Rectal smooth muscle tissue (tissue), 1 donor: ENCODE measurements around the gene RACK1.

ENCODE experiments used
- H3K27ac ChIP-seq: one replicate; pipeline ENCODE4 v1.7.0; 2013; ENCODE audit warnings: low read depth, low read length, inconsistent platforms
- H3K27me3 ChIP-seq: one replicate; pipeline ENCODE4 v1.7.0; 2013; ENCODE audit warnings: low read length; ENCODE audit not compliant: control insufficient read depth, insufficient read depth
- H3K36me3 ChIP-seq: one replicate; pipeline ENCODE4 v1.7.0; 2013; ENCODE audit warnings: low read length; ENCODE audit not compliant: control insufficient read depth, insufficient read depth
- H3K4me1 ChIP-seq: one replicate; pipeline ENCODE4 v1.7.0; 2013; ENCODE audit warnings: low read length; ENCODE audit not compliant: control insufficient read depth, insufficient read depth
- H3K4me3 ChIP-seq: one replicate; pipeline ENCODE4 v1.7.0; 2013; ENCODE audit warnings: low read length
- H3K9ac ChIP-seq: one replicate; pipeline ENCODE4 v1.7.0; 2013; ENCODE audit warnings: low read length

RACK1 gene

DNA sequence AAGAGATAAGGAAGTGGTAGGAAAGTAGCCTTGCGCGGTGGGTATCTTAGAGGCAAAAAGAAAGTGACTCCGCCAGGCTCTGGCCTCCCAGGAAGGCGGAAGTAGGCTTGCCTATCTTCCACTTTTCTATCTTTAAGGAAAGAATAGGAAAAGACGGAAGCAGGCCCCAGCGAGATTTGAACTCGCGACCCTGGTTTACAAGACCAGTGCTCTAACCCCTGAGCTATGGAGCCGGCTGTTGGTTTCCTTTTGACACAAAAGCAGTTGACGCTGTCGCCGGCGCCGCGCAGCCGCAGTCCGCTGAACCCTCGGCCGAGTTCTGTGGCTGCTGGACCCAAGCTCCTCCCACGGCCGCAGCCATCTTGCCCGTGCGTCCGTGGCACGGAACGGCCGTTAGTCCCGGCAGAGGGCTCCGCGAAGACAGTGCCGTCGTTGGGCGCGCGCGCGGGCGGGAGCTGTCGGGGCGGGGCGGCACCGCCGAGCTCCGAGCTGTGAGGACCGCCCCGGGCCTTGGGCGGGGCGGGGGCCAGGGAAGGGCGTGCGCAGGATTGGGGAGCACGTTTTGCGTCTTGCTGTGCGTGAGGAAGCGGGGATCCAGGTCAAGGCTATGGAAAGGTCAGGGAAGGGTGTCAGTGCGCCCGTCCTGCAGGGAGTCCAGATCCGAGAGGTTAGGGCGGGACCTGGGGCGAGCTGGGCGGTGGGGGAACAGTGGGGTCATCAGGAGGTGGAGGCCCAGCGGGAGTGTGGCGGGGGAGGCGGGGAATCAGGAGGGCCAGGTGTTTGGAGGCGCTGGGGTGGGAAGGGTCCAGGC is 52.0 kb downstream of the RACK1 start:
- no peaks in the 10 kb centered on the region for H3K27me3 ChIP-seq
- peaks cover 5% of the 10 kb centered on the region for H3K4me1 ChIP-seq

DNA sequence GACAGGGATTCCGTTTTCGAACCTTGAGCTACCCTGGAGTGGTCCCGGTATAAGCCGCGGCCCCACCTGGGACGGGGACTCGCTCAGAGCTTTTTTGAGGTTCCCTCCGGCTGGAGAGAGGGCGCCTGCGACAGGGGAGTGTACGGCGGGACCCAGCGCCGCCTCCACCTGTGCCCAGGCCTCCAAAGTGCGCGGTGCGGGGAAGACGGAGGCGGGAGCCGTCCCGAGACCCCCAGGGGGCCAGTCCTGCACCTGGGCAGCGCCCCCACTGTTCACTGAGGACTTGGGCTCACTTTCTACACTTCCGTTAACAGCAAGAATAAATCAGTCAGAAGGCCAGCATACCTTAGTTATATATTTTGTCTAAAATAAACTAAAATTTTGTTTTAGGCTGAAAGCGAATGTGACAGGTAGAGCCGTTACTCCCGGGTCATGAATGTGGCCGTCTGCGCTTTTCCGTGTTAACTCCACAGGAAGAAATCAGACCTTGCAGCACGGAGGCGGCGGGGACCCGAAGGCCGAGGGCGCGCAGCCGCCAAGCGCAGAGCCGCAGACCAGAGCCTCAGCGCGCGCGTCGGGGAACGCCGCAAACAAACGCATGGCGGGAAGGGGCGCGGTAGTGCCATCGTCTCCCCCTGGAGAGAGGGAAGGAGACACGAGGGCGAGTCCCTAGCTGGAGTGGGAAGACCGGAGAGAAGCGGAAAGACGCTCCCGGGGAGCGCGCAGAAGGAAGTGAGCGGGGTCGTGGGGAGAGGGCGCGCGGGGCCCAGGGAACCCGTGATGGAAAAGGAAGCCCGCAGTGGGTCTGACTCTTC is 52.8 kb downstream of the RACK1 start:
- H3K36me3 ChIP-seq: no peaks in the 10 kb centered on the region
- H3K4me1 ChIP-seq: peaks cover 5% of the 10 kb centered on the region
- H3K27me3 ChIP-seq: no peaks in the 10 kb centered on the region
- H3K27ac ChIP-seq: peak overlapping the region; percentile 47
- peak overlapping the region; percentile 4 for H3K9ac ChIP-seq
- H3K4me3 ChIP-seq: peak overlapping the region; percentile 95

More for the DNA sequence above, 52.0 kb downstream of the RACK1 start:
- H3K27ac ChIP-seq: peak overlapping the region; percentile 85
- peak overlapping the region; percentile 64 for H3K9ac ChIP-seq
- H3K4me3 ChIP-seq: peak overlapping the region; percentile 95
- no peaks in the 10 kb centered on the region for H3K36me3 ChIP-seq

DNA sequence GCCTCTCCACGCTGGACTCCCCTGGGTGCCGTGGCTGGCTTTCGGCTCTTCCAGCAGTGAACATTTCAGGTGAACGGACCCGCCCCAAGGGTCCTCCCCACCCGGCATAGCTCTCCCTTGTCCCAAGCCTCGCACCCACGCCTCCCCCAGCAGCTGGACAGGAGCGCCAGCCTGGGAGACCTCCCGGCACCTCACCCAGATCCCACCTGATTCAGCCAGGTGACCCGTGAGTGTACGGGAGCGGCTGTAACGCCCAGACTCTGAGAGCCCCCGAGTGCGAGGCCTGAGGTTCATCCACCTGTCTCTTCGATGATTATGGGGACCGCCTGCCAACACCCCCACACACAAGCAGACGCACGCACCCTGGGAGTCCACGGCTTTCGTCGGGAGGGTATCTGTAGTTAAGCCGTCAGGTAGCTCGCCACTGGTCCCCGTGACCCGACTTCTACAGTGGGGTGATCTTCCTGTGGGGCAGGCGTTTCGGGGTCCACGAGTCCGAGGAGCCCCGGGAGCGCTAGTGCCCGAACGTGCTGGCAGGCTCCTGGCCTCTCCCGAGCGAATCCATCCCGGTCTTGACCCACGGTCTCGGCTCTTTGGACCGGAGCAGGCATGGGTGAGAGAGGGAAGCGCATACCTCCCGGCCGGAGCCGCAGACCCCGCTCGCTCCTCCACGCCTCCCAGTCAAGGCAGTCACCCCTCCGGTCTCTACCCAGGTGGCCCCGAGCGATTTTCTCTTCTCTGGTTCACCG is 53.6 kb downstream of the RACK1 start:
- Histone ChIP-seq H3K9ac (peak overlapping the region; percentile 17), H3K27me3 (no peaks in the 10 kb centered on the region), H3K27ac (no peak overlapping the region), H3K4me3 (peak overlapping the region; percentile 95), H3K36me3 (no peaks in the 10 kb centered on the region), H3K4me1 (peaks cover 5% of the 10 kb centered on the region)

DNA sequence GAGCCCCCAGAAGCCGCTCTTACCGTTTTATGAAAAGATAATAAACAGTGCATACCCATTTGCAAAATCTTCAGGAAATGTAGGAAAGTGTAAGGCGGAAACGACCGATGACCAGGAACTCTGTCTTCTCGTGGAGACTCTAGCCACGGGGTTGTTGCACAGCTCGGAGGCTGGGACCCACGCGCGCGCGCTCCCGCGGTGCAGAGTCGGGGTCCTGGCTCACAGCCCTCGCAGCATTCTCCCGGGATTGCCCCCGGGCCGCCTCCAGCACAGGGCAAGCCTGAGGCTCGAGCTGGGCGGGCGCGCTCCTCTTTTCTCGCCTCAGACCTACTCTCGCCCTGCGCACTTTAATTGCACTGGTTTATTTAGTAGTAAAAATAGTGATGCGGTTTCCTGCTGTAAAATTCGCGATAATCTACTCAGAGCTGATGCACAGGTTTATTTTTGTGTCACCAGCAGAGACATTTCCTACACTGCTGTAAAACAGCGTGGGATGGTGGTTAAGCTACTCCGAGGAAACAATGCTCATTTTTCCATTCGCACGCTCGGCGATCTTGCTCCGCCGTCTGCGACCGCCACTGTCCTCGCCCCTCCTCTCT is 54.2 kb downstream of the RACK1 start:
- no peaks in the 10 kb centered on the region for H3K36me3 ChIP-seq
- peak overlapping the region; percentile 49 for H3K27ac ChIP-seq
- H3K27me3 ChIP-seq: no peaks in the 10 kb centered on the region
- peak overlapping the region; percentile 95 for H3K4me3 ChIP-seq
- H3K4me1 ChIP-seq: peaks cover 5% of the 10 kb centered on the region
- H3K9ac ChIP-seq: peak overlapping the region; percentile 13

DNA sequence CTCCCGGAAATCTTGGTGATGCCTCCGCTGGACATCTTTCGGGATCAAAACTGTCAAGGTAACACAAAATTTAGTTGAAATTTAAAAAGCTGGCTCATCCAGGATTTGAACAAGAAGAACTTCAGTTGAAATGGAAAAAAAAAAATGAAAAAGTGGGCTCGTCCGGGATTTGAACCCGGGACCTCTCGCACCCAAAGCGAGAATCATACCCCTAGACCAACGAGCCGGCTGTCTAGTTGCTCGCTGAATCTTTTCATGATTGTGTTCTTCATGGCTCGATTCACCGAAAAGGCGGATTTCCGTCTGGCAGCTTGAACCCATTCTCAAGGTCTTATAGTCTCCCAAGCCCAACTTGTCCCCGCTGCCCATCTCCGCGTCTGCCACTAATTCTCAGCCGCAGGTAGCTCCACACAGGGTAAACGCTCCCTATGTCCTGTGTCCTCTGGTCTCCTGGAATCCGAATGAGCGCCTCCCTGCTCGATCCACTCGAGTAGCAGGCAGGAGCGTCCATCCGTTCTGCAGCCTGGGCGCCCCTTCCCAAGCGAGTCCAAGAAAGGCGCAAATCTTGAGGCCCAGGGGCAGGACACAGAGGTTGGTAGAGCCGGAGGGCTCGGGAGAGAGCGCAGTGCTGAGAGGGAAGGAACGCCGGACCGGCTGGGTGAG is 54.9 kb downstream of the RACK1 start:
- Histone ChIP-seq H3K9ac (peak overlapping the region; percentile 13), H3K4me3 (peak overlapping the region; percentile 95), H3K27ac (peak overlapping the region; percentile 62), H3K36me3 (no peaks in the 10 kb centered on the region), H3K4me1 (peaks cover 5% of the 10 kb centered on the region), H3K27me3 (no peaks in the 10 kb centered on the region)

DNA sequence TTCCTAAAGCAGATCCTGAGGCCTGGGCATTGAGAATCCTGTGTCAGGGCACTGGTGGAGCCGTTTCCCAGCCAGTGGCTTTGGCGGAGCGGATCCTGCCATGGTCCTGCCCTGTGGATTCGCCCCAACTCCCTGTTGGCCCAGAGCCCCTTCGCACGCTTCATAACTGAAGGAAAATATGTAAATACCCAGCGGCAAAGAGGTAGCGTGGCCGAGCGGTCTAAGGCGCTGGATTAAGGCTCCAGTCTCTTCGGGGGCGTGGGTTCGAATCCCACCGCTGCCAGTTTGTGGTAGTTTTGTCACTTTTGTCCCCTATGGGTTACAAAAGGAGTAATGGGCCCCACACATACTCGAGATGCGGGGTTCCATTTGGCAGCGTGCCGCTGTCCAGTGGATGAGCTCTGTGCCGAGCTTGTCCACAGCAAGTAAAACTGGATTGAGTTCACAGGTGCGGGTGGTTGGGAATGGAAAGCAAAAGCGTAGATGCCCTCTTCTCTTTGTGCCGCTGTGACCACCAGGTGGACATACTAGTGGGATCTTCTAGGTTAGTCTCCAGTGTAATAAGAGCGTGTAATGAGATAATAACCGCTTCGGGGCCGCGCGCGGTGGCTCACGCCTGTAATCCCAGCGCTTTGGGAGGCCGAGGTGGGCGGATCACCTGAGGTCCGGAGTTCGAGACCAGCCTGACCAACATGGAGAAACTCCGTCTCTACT is 56.0 kb downstream of the RACK1 start:
- H3K27ac ChIP-seq: no peak overlapping the region
- H3K4me1 ChIP-seq: peaks cover 4% of the 10 kb centered on the region
- H3K9ac ChIP-seq: no peak overlapping the region
- no peaks in the 10 kb centered on the region for H3K27me3 ChIP-seq
- H3K36me3 ChIP-seq: no peaks in the 10 kb centered on the region
- H3K4me3 ChIP-seq: peak overlapping the region; percentile 49

DNA sequence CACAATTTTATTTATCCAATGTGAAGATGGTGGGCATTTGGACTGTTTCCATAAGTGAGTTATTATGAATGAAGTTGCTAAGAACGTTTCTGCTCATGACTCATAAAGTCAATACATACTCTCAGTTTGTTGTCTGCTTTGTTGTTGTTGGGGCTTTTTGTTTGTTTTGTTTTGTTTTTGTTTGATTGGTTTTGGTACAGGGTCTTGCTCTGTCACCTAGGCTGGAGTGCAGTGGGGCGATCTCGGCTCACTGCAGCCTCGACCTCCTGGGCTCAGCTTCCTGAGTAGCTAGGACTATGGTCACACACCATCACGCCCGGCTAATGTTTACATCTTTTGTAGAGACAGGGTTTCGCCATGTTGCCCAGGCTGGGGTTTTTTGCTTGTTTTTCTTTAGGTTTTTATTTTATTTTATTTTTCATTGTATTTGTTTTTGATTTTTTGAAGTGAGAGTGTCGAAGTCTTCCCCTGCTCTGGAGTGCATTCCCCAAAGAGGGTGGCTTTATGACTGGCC is 56.7 kb downstream of the RACK1 start:
- H3K9ac ChIP-seq: no peak overlapping the region
- H3K4me1 ChIP-seq: no peaks in the 10 kb centered on the region
- H3K27ac ChIP-seq: no peak overlapping the region
- no peaks in the 10 kb centered on the region for H3K36me3 ChIP-seq
- H3K4me3 ChIP-seq: no peak overlapping the region
- no peaks in the 10 kb centered on the region for H3K27me3 ChIP-seq
